Skin epidermis (tissue), 12 donors: ENCODE measurements around the gene LSAMP.

Experiments used
- H3K27ac ChIP-seq, 21 experiments: fragments of 200-600 bp; sonication (generic) in 11 of 21; one replicate each; pipeline ENCODE4 v1.5.0; 2020; ENCODE audit warnings: mild to moderate bottlenecking in 3 of 21, inconsistent platforms in 2 of 21, moderate library complexity in 2 of 21
- H3K4me3 ChIP-seq, 7 experiments: fragments of 200-600 bp; sonication (generic) in 2 of 7; one replicate each; pipeline ENCODE4 v1.5.0; 2020; ENCODE audit warnings: inconsistent platforms in 2 of 7, mild to moderate bottlenecking in 2 of 7, moderate library complexity in 1 of 7

Gene LSAMP

GRCh38 chr3:115839246-115839645 is 606.0 kb downstream of the LSAMP start:
- H3K27ac ChIP-seq, result no peak overlapping the region
- H3K4me3 ChIP-seq, result no peak overlapping the region

- H3K4me3 ChIP-seq, result no peak overlapping the region
- H3K27ac ChIP-seq, result no peak overlapping the region
Measured at GRCh38 chr3:115838786-115839185, 606.5 kb downstream of the LSAMP start.

- H3K27ac ChIP-seq, result no peak overlapping the region
- H3K4me3 ChIP-seq, result no peak overlapping the region
Measured at GRCh38 chr3:115836944-115837343, 608.3 kb downstream of the LSAMP start.

GRCh38 chr3:115835946-115836345 is 609.3 kb downstream of the LSAMP start:
- H3K4me3 ChIP-seq, result no peak overlapping the region
- no peak overlapping the region for H3K27ac ChIP-seq

- H3K27ac ChIP-seq, result no peak overlapping the region
Measured at GRCh38 chr3:115834068-115834467, 611.2 kb downstream of the LSAMP start.

GRCh38 chr3:115833074-115833473 is 612.2 kb downstream of the LSAMP start:
- no peak overlapping the region for H3K4me3 ChIP-seq
- no peak overlapping the region for H3K27ac ChIP-seq

More at GRCh38 chr3:115834068-115834467, 611.2 kb downstream of the LSAMP start:
- H3K4me3 ChIP-seq, result no peak overlapping the region

GRCh38 chr3:115832265-115832664 is 613.0 kb downstream of the LSAMP start:
- H3K4me3 ChIP-seq, result no peak overlapping the region
- H3K27ac ChIP-seq, result peak overlapping the region in 2 of 21 experiments; percentile 22 to 69

GRCh38 chr3:115831864-115832263 is 613.4 kb downstream of the LSAMP start:
- Histone ChIP-seq H3K4me3 (no peak overlapping the region), H3K27ac (peak overlapping the region in 4 of 21 experiments; percentile 22 to 71 (median 57))

- Histone ChIP-seq H3K4me3 (no peak overlapping the region), H3K27ac (peak overlapping the region in 11 of 21 experiments; percentile 2 to 71 (median 27))
Measured at GRCh38 chr3:115830764-115831395, 614.4 kb downstream of the LSAMP start.

- no peak overlapping the region for H3K27ac ChIP-seq
Measured at GRCh38 chr3:115828401-115828800, 616.9 kb downstream of the LSAMP start.

GRCh38 chr3:115827495-115827894 is 617.8 kb downstream of the LSAMP start:
- Histone ChIP-seq H3K4me3 (no peak overlapping the region), H3K27ac (no peak overlapping the region)

More at GRCh38 chr3:115828401-115828800, 616.9 kb downstream of the LSAMP start:
- H3K4me3 ChIP-seq, result no peak overlapping the region

GRCh38 chr3:115825046-115825445 is 620.2 kb downstream of the LSAMP start:
- Histone ChIP-seq H3K4me3 (no peak overlapping the region), H3K27ac (no peak overlapping the region)

GRCh38 chr3:115823083-115823482 is 622.2 kb downstream of the LSAMP start:
- Histone ChIP-seq H3K4me3 (no peak overlapping the region), H3K27ac (no peak overlapping the region)

- H3K4me3 ChIP-seq, result no peak overlapping the region
Measured at GRCh38 chr3:115822579-115822978, 622.7 kb downstream of the LSAMP start.

GRCh38 chr3:115819785-115820384 is 625.4 kb downstream of the LSAMP start:
- no peak overlapping the region for H3K27ac ChIP-seq

More at GRCh38 chr3:115822579-115822978, 622.7 kb downstream of the LSAMP start:
- no peak overlapping the region for H3K27ac ChIP-seq

GRCh38 chr3:115814778-115815380 is 630.4 kb downstream of the LSAMP start:
- H3K4me3 ChIP-seq, result no peak overlapping the region
- no peak overlapping the region for H3K27ac ChIP-seq

More at GRCh38 chr3:115819785-115820384, 625.4 kb downstream of the LSAMP start:
- H3K4me3 ChIP-seq, result no peak overlapping the region

- H3K4me3 ChIP-seq, result no peak overlapping the region
- H3K27ac ChIP-seq, result no peak overlapping the region
Measured at GRCh38 chr3:115814006-115814405, 631.3 kb downstream of the LSAMP start.

GRCh38 chr3:115808816-115809215 is 636.5 kb downstream of the LSAMP start:
- peak overlapping the region in 2 of 21 experiments; percentile 41 to 59 for H3K27ac ChIP-seq
- H3K4me3 ChIP-seq, result no peak overlapping the region

- Histone ChIP-seq H3K27ac (no peak overlapping the region), H3K4me3 (no peak overlapping the region)
Measured at GRCh38 chr3:115808244-115808643, 637.0 kb downstream of the LSAMP start.

GRCh38 chr3:115806501-115806900 is 638.8 kb downstream of the LSAMP start:
- Histone ChIP-seq H3K27ac (no peak overlapping the region), H3K4me3 (no peak overlapping the region)

GRCh38 chr3:115805520-115805919 is 639.8 kb downstream of the LSAMP start:
- Histone ChIP-seq H3K27ac (no peak overlapping the region), H3K4me3 (no peak overlapping the region)
